ENCODE measurements around the gene ALDH2. TPM values are rescaled to one million over a fixed set of nuclear protein-coding genes. Genes with fewer than 3 reads are reported as not detected.

Gene ALDH2
- total and polyA plus RNA-seq, 2 of the 8 experiments (the other 6 are each of a cell fraction or from before 2014, with no cell fraction given): 25.4 to 43.8 TPM

GRCh38 chr12:111749391-111749790 is 17.3 kb upstream of the ALDH2 start:
- Histone ChIP-seq H2BK5ac (ENCODE audit: low read depth, low read length) (no peak overlapping the region), H3K9ac (replicated peaks in 1 of 4; ENCODE audit: extremely low read depth in 1 of 4, low read depth in 3 of 4, low read length in 3 of 4) (no peak overlapping the region), H3K4me2 (ENCODE audit: insufficient read depth in 1 of 2, low read depth in 2 of 2, low read length in 2 of 2) (no peak overlapping the region), H3K4ac (replicated peaks; ENCODE audit: insufficient read length, low read depth, low read length) (no peak overlapping the region), H3K23me2 (ENCODE audit: low read depth, low read length) (no peaks in the 10 kb centered on the region), H3K36me3 (ENCODE audit: control insufficient read depth in 2 of 4, insufficient read depth in 4 of 4, low read length in 3 of 4) (peaks cover 0 to 7% (median 3%) of the 10 kb centered on the region in 4 experiments; a peak in 4 of 8 replicates), H3K4me1 (replicated peaks in 1 of 4; ENCODE audit: control insufficient read depth in 3 of 4, insufficient read depth in 4 of 4, low read length in 3 of 4) (no peaks in the 10 kb centered on the region; a peak in 1 of 7 replicates), H3K23ac (ENCODE audit: insufficient read length) (no peak overlapping the region), H2AK5ac (ENCODE audit: low read depth, low read length) (no peak overlapping the region), H3K56ac (replicated peaks; ENCODE audit: insufficient read length, low read depth, low read length) (no peak overlapping the region), H4K5ac (ENCODE audit: insufficient read length, low read depth, low read length) (no peak overlapping the region), H3K79me2 (ENCODE audit: control insufficient read depth in 1 of 2, insufficient read depth in 2 of 2, low read length in 2 of 2) (no peaks in the 10 kb centered on the region), H3K9me3 (ENCODE audit: insufficient read depth in 2 of 2, low read depth in 1 of 2, low read length in 1 of 2) (no peaks in the 10 kb centered on the region), H4K91ac (replicated peaks; ENCODE audit: insufficient read length, low read length) (no peak overlapping the region), H3K18ac (ENCODE audit: extremely low read depth, low read length) (no peak overlapping the region), H2BK12ac (ENCODE audit: low read depth, low read length) (no peak overlapping the region), H2BK20ac (ENCODE audit: low read length) (no peak overlapping the region), H2BK15ac (ENCODE audit: low read length) (no peak overlapping the region), H3K27ac (ENCODE audit: low read depth, low read length) (no peak overlapping the region; the same call in 1 of the 2 replicates), H4K20me1 (replicated peaks in 1 of 2; ENCODE audit: control insufficient read depth in 1 of 2, insufficient read depth in 2 of 2, low read length in 2 of 2) (peaks cover 0 to 2% of the 10 kb centered on the region in 2 experiments), H3K27me3 (replicated peaks in 1 of 4; ENCODE audit: control insufficient read depth in 3 of 4, extremely low read depth in 1 of 4, insufficient read depth in 3 of 4, low read length in 3 of 4) (no peaks in the 10 kb centered on the region), H4K8ac (ENCODE audit: extremely low read depth, insufficient read depth, low read length) (no peak overlapping the region), H3K79me1 (ENCODE audit: low read depth, low read length) (no peaks in the 10 kb centered on the region), H3K14ac (ENCODE audit: insufficient read length) (no peak overlapping the region), H2AFZ (ENCODE audit: low read length) (no peak overlapping the region), H2BK120ac (replicated peaks; ENCODE audit: low read depth, low read length) (no peak overlapping the region), H3K4me3 (ENCODE audit: extremely low read depth in 1 of 4, insufficient read depth in 2 of 4, low read depth in 3 of 4, low read length in 4 of 4) (no peak overlapping the region)
- POLR2A ChIA-PET (ENCODE audit: partially characterized antibody): no interaction called here
- 93% methylated on average over 4 of the region's 4 CpGs; no CpG with 5 or more reads in 1 of the 2 experiments for WGBS, 2 experiments (ENCODE audit: extremely low coverage in 1 of 2, insufficient coverage in 1 of 2, insufficient read length in 1 of 2, insufficient replicate concordance in 2 of 2, low coverage in 1 of 2, low lambda C conversion rate in 2 of 2, missing lambda C conversion rate in 1 of 2)
- CTCF ChIA-PET (ENCODE audit: partially characterized antibody): interaction anchor here (0.7 to 9.1 kb wide), 3 partner anchors 63 to 328 kb away, joined by 3 to 165 read pairs (median 3); no protein-coding TSS in a partner anchor
- no peak for TF ChIP-seq CEBPB (IDR thresholded peaks at IDR 0.05; ENCODE audit: low read depth, low read length)
- TF ChIP-seq ZNF274 (IDR thresholded peaks at IDR 0.05; ENCODE audit: borderline replicate concordance, extremely low read depth, low read length): no peak
- TF ChIP-seq SP2 (IDR thresholded peaks at IDR 0.05; ENCODE audit: low read length): no peak
- no peak for TF ChIP-seq TAF1 (IDR thresholded peaks at IDR 0.05; ENCODE audit: low read depth, low read length)
- no peak for TF ChIP-seq GABPA (IDR thresholded peaks at IDR 0.05; ENCODE audit: borderline replicate concordance, insufficient read depth, low read length)
- TF ChIP-seq KDM5A (IDR thresholded peaks at IDR 0.05; ENCODE audit: low read length): no peak
- no peak for TF ChIP-seq SP1 (IDR thresholded peaks at IDR 0.05; ENCODE audit: low read depth, low read length)
- TF ChIP-seq KDM4A (IDR thresholded peaks at IDR 0.05; ENCODE audit: low read depth, low read length, severe bottlenecking): no peak
- no peak for TF ChIP-seq SIRT6 (IDR thresholded peaks at IDR 0.05; ENCODE audit: low read length)
- TF ChIP-seq KDM1A (IDR thresholded peaks at IDR 0.05; ENCODE audit: borderline replicate concordance, low read length): no peak
- TF ChIP-seq RAD21 (IDR thresholded peaks at IDR 0.05 in 1 of 2, conservative IDR thresholded peaks at IDR 0.05 in 1 of 2; ENCODE audit: low read depth in 2 of 2, low read length in 2 of 2): no peak
- TF ChIP-seq POU5F1 (IDR thresholded peaks at IDR 0.05; ENCODE audit: low read depth, low read length): no peak
- DNase-seq (ENCODE audit: low read depth in 1 of 2, low spot score in 2 of 2) (no peak), FAIRE-seq (no peak)
